22Rv1 (cell line): ENCODE data around the gene KRT9.
"Not testable (repeated sequence)": the region's sequence is repeated elsewhere in the genome, so short reads cannot be mapped to it uniquely, and the experiment has no call there.

Source experiments
- CTCF ChIP-seq: fragments of 450-650 bp; IDR thresholded peaks from 2 replicates; pipeline ENCODE4 v1.5.1; 2017; ENCODE audit warnings: mild to moderate bottlenecking
- ZFX ChIP-seq: fragments of 450-650 bp; IDR thresholded peaks from 2 replicates; pipeline ENCODE4 v1.6.1; 2017; ENCODE audit warnings: antibody characterized with exemption, borderline replicate concordance

DNA sequence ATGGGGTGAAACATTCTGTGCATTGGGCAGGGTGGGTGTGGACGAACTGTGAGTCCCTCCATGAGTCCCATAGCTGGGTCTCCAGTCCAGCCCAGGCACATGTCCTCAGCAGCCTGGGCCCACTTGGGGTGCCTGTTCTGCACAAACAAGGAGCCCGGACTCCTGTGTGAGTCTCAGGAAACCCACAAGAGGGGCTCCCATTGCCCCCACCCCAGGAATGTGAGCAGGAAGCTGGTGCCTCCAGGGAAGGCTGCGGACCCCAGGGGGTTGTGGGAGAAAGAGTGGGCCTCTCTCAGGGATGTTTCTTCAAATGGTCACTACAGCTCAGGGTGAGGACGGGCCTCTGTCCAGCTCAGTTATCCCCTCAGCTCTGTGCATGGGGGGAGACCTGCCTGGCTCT, 44.6 kb upstream of the KRT9 start:
- TF ChIP-seq CTCF, ZFX: not testable (repeated sequence)
